Activated naive CD4-positive, alpha-beta T cell treated with anti-CD3 and anti-CD28 coated beads, Interleukin-2, amount 50 U/mL, for 24 hours (primary cell): ENCODE measurements around the gene HEMK1.

Experiments used
- H3K27ac Mint-ChIP-seq: one replicate; pipeline ENCODE4 v1.8.0; 2021; ENCODE audit warnings: mild to moderate bottlenecking, mixed read lengths
- H3K27me3 Mint-ChIP-seq: one replicate; pipeline ENCODE4 v1.8.0; 2021; ENCODE audit warnings: mixed read lengths
- H3K36me3 Mint-ChIP-seq: one replicate; pipeline ENCODE4 v1.8.0; 2021; ENCODE audit warnings: mixed read lengths
- H3K4me1 Mint-ChIP-seq: one replicate; pipeline ENCODE4 v1.8.0; 2021; ENCODE audit warnings: mixed read lengths
- H3K4me3 Mint-ChIP-seq: one replicate; pipeline ENCODE4 v1.8.0; 2021; ENCODE audit warnings: mild to moderate bottlenecking, mixed read lengths
- H3K9me3 Mint-ChIP-seq: one replicate; pipeline ENCODE4 v1.8.0; 2021; ENCODE audit warnings: mixed read lengths

The HEMK1 gene

DNA sequence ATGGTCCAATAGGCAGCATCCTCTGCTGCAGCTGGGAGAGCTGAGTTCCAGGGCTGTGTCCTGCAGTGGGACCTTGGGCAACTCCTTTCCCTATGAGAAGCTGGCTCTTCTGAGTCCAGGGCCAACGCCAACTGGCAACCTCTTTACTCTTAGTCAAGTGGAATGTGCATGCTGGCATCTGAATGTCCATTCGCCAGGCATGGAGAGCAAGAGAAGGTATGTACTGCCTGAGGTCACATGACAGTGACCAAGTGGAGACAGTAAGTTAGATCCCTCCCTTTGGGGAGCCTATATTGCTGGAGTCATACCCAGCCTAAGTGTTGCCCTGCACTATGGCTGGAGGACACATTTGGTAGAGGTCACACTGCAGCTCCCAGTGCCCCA lies 12.1 kb downstream of the HEMK1 start:
- H3K36me3 Mint-ChIP-seq, result peaks cover 15% of the 10 kb centered on the region
- H3K4me1 Mint-ChIP-seq, result peaks cover 46% of the 10 kb centered on the region
- H3K4me3 Mint-ChIP-seq, result no peak overlapping the region
- H3K27me3 Mint-ChIP-seq, result no peaks in the 10 kb centered on the region
- H3K27ac Mint-ChIP-seq, result peak overlapping the region; percentile 35
- no peaks in the 10 kb centered on the region for H3K9me3 Mint-ChIP-seq

DNA sequence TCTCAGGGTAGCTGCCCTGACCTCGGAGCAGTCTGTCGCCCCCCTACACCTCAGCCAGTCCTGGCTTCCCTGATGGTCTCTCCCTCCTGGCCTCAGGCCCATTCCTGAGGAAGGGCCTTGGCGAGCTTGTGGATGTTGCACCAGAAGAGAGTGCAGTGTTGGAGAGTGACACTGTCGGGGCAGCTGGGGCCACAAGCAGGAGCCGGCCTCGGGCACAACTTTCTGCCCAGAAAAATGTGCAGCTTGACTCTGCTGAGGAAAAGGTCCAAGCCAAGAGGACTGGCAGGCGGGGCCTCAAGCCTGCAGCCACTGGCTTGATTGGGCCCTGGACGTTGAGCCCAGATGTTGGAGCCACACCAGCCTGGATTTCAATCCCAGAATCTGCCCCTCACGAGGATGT lies 12.8 kb downstream of the HEMK1 start:
- peaks cover 15% of the 10 kb centered on the region for H3K36me3 Mint-ChIP-seq
- peaks cover 50% of the 10 kb centered on the region for H3K4me1 Mint-ChIP-seq
- H3K4me3 Mint-ChIP-seq, result no peak overlapping the region
- H3K27me3 Mint-ChIP-seq, result no peaks in the 10 kb centered on the region
- no peaks in the 10 kb centered on the region for H3K9me3 Mint-ChIP-seq
- no peak overlapping the region for H3K27ac Mint-ChIP-seq

DNA sequence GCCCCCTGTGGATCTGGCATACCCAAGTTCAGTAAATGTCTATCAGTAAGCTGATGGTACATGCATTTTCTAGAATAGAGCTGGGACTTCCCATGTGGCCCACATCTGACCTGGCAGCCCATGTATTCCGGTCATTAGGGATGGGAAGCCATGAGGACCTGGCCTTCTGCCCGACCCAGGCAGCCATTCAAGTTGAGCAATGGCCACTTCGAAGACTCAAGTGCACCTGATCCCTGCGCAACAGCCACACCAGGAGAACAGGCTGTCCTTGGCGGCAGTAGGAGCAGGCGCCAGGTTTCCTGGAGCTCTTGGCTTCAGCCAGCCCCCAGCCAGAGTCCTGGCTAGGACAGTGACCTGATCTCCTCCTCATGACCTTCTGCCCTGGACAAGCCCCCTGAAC lies 14.6 kb downstream of the HEMK1 start:
- H3K27ac Mint-ChIP-seq, result peak overlapping the region; percentile 94
- H3K27me3 Mint-ChIP-seq, result no peaks in the 10 kb centered on the region
- peaks cover 13% of the 10 kb centered on the region for H3K36me3 Mint-ChIP-seq
- peaks cover 61% of the 10 kb centered on the region for H3K4me1 Mint-ChIP-seq
- no peak overlapping the region for H3K4me3 Mint-ChIP-seq
- H3K9me3 Mint-ChIP-seq, result no peaks in the 10 kb centered on the region

DNA sequence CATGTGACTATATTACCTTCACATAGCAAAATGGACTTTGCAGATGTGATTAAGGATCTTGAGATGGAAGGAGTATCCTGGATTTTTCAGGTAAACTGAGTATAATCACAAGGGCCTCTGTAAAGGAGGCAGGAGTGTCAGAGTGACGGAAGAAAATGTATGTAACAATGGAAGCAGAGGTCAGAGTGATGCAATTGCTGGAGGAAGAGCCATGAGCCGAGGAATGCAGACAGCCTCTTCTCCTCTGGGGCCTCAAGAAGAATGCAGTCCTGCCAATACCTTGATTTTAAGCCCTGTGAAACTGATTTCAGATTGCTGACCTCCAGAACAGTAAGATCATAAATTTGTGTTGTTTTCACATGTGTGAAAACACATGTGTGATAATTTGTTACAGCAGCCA lies 15.1 kb downstream of the HEMK1 start:
- peak overlapping the region; percentile 65 for H3K27ac Mint-ChIP-seq
- H3K36me3 Mint-ChIP-seq, result peaks cover 11% of the 10 kb centered on the region
- H3K4me1 Mint-ChIP-seq, result peaks cover 65% of the 10 kb centered on the region
- H3K27me3 Mint-ChIP-seq, result no peaks in the 10 kb centered on the region
- H3K9me3 Mint-ChIP-seq, result no peaks in the 10 kb centered on the region
- no peak overlapping the region for H3K4me3 Mint-ChIP-seq

DNA sequence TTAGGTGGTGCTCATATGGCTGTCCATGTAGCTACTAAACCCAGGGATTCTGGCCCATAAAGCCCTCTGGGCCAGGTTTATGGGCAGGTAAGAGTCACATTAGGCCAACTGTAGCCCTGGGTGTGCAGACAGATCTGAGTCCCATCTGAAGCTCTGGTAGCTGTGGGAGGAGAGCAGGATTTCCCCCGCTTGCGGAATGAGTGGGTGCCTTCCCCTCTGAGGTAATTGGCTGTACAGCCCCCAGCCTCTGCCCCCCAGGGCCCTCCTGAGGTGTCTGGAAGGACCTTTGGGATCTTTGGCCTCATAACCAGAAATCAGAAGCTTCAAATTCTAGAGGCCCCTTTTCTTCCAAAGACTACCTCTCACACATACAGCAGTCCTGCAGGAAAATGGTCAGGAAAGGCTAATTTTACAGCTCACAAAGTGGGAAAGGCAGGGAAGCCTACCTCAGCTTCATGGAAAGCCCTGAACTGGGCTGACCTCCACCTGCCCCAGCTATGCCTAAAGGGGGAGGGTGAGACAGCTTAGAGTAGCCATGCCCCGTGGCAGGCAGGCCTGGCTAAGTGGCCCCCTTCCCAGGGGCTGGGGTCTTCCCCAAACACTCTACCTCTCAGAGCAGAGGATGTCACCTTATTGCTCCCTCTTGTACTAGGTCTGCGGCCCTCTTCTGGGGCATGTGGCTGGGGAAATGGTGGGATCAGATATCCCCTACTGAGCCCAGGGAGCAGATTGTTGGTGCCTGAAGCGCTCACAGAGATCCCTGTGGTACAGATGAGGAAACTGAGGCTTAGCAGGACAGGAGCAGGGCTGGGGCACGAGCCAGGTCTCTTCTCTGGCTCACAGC lies 16.8 kb downstream of the HEMK1 start:
- Mint-ChIP-seq H3K9me3 (no peaks in the 10 kb centered on the region), H3K27me3 (no peaks in the 10 kb centered on the region), H3K36me3 (peaks cover 9% of the 10 kb centered on the region), H3K4me1 (peaks cover 73% of the 10 kb centered on the region), H3K4me3 (no peak overlapping the region), H3K27ac (peak overlapping the region; percentile 80)

DNA sequence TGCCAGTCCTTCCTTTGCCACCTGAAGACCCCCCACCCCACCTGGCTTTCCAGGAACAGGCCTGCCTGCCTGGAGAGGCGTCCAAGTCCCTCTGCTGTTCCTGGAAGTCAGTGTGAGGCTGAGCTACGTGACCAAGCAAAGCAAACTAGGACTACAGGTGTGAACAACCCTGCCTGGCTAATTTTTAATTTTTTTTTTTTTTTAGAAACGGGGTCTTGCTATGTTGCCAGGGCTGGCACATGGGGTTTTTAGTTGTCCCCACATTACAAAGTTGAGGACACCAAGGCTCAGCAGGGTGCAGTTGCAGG lies 17.4 kb downstream of the HEMK1 start:
- no peaks in the 10 kb centered on the region for H3K9me3 Mint-ChIP-seq
- H3K27ac Mint-ChIP-seq, result peak overlapping the region; percentile 86
- peaks cover 9% of the 10 kb centered on the region for H3K36me3 Mint-ChIP-seq
- peaks cover 73% of the 10 kb centered on the region for H3K4me1 Mint-ChIP-seq
- H3K27me3 Mint-ChIP-seq, result no peaks in the 10 kb centered on the region
- no peak overlapping the region for H3K4me3 Mint-ChIP-seq

DNA sequence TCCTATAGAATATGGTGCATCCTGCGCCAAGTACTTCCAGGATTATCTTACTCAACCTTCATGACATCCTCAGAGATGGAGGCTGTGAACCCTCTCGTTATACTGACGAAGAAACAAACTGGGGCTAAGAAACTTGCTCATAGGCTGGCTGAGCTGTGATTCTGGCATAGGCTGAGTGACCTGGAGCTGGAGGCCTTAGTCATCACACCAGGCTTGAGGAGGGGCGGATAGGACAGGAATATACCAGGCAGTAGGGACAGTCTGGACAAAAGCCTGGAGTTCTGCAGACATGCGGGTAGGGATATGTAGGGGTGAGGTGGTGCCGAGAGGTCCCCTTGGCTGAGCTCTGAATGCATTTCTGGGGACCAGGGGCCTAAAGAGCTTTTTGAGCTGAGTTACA lies 18.1 kb downstream of the HEMK1 start:
- Mint-ChIP-seq H3K4me1 (peaks cover 75% of the 10 kb centered on the region), H3K27ac (peak overlapping the region; percentile 89), H3K4me3 (peak overlapping the region; percentile 61)

DNA sequence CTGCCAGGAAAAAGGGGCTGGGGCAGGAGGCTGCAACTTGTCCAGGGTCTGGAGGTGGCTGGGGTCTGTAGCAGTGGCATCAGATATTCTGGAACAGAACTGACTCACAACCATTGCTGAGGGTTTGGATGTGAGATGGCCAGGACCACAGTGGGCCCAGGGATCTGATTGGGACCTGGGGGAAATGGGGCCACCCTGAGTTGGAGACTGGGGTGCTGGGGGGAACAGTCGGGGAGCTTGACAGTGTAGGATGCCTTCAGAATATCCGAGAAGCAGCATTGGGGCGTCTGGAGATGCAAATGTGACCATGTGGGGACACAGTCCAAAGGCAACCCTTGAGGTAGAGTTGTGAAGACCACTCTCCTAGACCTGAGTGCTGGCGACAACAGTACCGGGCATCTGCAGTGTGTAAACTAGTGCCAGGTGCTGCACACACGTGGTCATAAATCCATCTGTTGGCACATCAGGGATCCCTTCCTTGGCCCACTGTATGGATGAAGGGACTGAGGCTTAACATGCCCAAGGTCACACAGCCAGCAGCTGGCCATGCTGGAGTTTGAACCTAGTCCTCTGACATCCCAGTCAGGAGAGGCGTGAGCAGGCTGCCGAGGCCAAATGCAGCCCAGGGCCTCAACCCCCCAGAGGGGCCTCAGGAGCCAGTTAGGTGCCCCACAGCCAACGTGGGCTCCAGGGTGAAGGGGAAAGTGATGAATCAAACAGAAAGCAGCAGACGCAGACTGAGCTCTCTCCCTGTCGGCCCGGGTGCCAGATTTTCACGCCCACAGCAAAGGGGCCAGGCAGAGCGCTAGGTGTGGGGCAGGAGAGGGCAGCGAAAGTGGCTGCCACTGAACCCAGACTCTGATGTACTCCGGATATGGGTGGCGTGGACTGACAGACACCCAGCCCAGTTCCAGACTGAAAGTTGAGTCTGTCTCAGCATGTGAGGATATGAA lies 18.8 kb downstream of the HEMK1 start:
- Mint-ChIP-seq H3K9me3 (no peaks in the 10 kb centered on the region), H3K27me3 (no peaks in the 10 kb centered on the region), H3K4me3 (peak overlapping the region; percentile 61), H3K4me1 (peaks cover 81% of the 10 kb centered on the region), H3K27ac (peak overlapping the region; percentile 89), H3K36me3 (peaks cover 8% of the 10 kb centered on the region)

More for the DNA sequence above, 18.1 kb downstream of the HEMK1 start:
- H3K27me3 Mint-ChIP-seq, result no peaks in the 10 kb centered on the region
- H3K9me3 Mint-ChIP-seq, result no peaks in the 10 kb centered on the region
- H3K36me3 Mint-ChIP-seq, result peaks cover 8% of the 10 kb centered on the region

- H3K27me3 Mint-ChIP-seq, result no peaks in the 10 kb centered on the region
- peak overlapping the region; percentile 54 for H3K4me3 Mint-ChIP-seq
- H3K9me3 Mint-ChIP-seq, result no peaks in the 10 kb centered on the region
- H3K27ac Mint-ChIP-seq, result peak overlapping the region; percentile 89
- peaks cover 81% of the 10 kb centered on the region for H3K4me1 Mint-ChIP-seq
- peaks cover 4% of the 10 kb centered on the region for H3K36me3 Mint-ChIP-seq
Measured at GRCh38 chr3:50588759-50589433, 19.6 kb downstream of the HEMK1 start.

DNA sequence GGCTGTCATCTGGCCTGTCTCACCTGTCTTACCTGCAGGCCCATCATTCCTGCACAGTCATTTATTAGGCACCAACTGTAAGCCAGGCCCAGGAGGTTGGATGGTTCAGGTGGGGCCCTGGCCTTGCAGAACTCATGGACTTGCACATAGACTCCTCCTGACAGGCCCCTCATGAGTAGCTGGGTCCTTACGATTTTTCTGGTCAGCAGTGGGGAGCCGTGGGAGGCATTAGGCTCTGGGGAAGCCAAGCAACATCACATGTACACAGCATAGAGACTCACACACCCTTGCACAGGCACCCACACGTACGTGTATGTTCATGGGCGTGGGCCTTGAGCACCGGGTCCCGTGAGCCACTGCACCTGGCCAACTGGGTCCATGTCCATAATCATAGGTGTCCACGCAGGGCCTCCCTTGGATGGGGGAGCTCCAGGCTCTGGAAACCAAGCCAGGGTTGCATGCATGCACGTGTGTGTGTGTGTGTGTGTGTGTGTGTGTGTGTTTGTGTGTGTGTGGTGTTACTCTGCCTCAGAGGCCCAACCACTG lies 21.9 kb downstream of the HEMK1 start:
- Mint-ChIP-seq H3K4me3 (peak overlapping the region; percentile 67), H3K4me1 (peaks cover 87% of the 10 kb centered on the region), H3K9me3 (no peaks in the 10 kb centered on the region), H3K27me3 (no peaks in the 10 kb centered on the region), H3K36me3 (peaks cover 1% of the 10 kb centered on the region), H3K27ac (peak overlapping the region; percentile 95)

DNA sequence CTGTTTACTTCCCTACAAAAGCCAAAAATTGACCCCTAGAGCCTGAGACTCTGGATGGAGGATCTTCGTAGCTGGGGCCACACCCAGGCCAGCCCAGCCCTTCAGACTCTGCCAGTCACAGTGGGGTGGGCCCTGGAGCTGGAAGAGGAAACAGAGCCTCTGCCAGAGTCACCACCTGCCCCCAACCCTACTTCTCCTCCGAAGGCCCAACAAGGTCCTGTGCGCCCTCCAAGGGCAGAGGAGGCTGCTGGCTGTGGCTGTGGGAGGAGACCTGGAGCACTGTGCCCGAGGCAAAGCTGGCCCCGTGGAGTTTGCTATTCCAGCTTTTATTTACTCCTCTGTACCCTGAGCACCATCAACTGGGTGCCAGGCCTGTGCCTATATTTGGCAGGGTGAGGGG lies 23.2 kb downstream of the HEMK1 start:
- Mint-ChIP-seq H3K27me3 (no peaks in the 10 kb centered on the region), H3K4me3 (peak overlapping the region; percentile 40), H3K4me1 (peaks cover 79% of the 10 kb centered on the region), H3K9me3 (no peaks in the 10 kb centered on the region), H3K36me3 (peaks cover 1% of the 10 kb centered on the region), H3K27ac (peak overlapping the region; percentile 95)

- H3K9me3 Mint-ChIP-seq, result no peaks in the 10 kb centered on the region
- peaks cover 1% of the 10 kb centered on the region for H3K36me3 Mint-ChIP-seq
- H3K4me1 Mint-ChIP-seq, result peaks cover 72% of the 10 kb centered on the region
- H3K27ac Mint-ChIP-seq, result peak overlapping the region; percentile 69
- H3K4me3 Mint-ChIP-seq, result no peak overlapping the region
- H3K27me3 Mint-ChIP-seq, result no peaks in the 10 kb centered on the region
Measured at GRCh38 chr3:50594253-50594785, 25.0 kb downstream of the HEMK1 start.

GRCh38 chr3:50599115-50599715 lies 29.9 kb downstream of the HEMK1 start:
- H3K27ac Mint-ChIP-seq, result no peak overlapping the region
- H3K4me1 Mint-ChIP-seq, result peaks cover 78% of the 10 kb centered on the region
- H3K36me3 Mint-ChIP-seq, result peaks cover 1% of the 10 kb centered on the region
- H3K27me3 Mint-ChIP-seq, result no peaks in the 10 kb centered on the region
- H3K4me3 Mint-ChIP-seq, result no peak overlapping the region
- H3K9me3 Mint-ChIP-seq, result no peaks in the 10 kb centered on the region

DNA sequence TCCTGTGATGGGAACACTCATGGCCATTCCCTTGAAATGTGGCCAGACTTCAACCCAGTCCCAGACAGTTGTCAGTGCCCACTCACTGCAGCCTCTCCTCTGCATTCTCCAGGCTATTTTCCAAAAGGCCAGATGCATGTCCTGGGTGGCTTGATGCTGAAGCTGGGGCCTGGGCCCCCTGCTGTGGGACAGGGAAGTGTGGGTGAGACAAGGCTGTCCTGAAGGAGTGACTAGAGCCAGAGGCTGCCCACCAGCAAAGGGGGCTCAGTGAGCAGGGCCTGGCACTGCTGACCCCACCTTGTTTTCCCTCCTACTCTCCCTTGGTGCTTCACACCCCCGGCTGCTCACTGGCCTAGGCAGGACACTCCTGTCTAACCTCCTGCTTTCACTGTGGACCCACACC lies 30.4 kb downstream of the HEMK1 start:
- H3K27me3 Mint-ChIP-seq, result no peaks in the 10 kb centered on the region
- no peaks in the 10 kb centered on the region for H3K9me3 Mint-ChIP-seq
- peaks cover 78% of the 10 kb centered on the region for H3K4me1 Mint-ChIP-seq
- H3K27ac Mint-ChIP-seq, result peak overlapping the region; percentile 33
- H3K36me3 Mint-ChIP-seq, result peaks cover 1% of the 10 kb centered on the region
- no peak overlapping the region for H3K4me3 Mint-ChIP-seq
